Kasumi-1 (cell line): Measurements from ENCODE around the gene PLK5.

ENCODE experiments used
- DNase-seq, 2 experiments: peaks; one replicate each; lab custom pipeline; 2025; lab: John Stamatoyannopoulos, UW

Gene PLK5

DNA sequence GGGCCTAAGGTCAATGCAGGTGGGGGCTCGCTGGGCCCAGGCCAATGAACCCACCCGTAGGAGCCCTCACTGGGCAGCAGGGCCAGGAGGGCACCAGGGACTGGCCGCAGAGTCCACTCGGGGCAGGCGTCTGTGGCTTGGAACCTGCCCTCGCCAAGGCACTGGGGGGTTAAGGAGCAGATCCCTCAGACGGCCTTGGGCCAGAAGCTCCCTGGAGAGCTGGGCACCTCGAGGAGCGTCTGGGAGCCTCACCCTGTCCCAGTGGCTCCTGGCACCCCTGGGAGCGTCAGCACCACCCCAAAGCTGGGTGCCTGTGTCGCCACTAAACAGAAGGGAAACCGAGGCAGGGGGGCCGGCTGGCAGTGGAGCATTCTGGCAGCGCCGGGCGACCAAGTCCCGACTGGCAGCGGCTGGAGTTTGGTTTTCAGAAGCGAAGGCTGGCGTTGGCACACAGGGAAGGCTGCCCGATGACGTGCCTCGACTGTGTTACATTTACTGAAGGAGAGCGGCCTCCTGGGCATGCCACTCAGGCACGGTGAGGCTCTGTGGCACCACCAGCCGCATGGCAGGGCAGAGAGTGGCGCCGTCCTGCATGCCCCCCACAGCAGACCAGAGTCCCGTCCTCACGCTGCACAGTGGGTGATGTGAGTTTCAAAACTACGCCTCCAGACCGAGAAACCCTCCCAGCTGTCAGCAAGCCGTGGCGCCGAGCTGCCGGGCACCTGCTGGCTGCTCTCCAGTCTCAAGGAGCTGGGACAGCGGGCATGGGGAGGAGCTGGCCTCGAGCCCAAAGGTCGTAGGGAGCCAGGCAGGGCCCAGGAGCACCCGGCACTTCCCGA lies 53.4 kb downstream of the PLK5 start:
- no peak for DNase-seq

- DNase-seq: no peak
Measured at GRCh38 chr19:1577929-1578618, 54.2 kb downstream of the PLK5 start.

GRCh38 chr19:1579222-1579621 lies 55.3 kb downstream of the PLK5 start:
- DNase-seq: no peak

DNA sequence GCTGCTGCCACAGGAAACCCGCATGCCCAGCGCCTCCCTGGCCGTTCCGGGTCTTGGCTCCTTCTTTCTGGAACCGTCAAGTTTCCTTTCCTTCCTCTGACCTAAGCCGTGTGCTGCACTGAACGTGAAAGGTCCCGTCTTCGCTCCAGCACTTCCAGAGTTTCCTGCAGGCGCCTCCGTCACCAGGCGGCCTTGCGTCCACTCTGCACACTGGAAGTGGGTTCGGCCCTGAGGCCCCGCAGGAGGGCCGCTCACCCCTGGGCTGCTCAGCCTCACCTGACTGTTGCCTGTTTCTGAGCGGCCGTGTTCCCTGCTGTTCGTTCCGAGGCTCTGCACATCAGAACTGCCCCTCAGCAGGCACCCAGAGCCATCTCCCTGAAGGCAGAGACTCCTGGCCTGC lies 56.5 kb downstream of the PLK5 start:
- DNase-seq: no peak

DNA sequence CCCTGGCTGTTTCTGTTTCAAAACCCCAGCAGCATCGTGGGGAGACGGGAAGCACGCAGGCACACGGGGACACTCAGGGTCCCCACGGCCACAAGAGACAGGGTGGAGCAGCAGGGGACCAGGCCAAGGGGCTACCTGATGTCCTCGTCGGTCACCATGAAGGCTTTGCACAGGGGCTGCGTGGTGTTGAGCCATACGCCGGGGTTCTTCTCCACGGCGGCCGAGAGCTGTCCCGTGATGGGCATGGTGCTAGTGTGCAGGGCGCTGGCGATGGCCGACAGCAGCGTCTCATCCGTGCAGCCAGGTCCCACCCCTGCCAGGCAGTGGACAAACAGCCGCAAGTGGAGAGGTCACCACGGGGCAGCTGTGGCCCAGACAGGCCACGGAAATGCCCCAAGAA lies 57.1 kb downstream of the PLK5 start:
- DNase-seq: no peak

DNA sequence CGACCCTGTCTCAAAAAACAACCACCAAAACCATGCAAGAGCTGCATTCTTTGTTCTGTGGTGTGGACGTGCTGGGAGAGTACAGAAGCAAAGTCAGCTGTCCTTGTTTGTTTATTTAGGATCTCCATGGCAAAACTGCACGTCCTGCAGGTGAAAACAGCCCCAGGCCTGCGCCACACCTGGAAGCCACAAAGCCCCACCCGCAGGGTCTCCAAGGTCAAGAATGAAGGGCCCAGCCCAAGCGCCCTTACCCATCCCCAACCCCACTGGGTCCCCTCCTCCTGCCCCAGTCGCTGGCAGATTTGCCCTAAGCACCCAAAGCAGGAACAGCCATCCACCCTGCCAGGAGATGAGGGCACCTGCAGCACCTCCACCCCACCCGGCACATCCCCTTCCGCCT lies 58.3 kb downstream of the PLK5 start:
- DNase-seq: no peak

DNA sequence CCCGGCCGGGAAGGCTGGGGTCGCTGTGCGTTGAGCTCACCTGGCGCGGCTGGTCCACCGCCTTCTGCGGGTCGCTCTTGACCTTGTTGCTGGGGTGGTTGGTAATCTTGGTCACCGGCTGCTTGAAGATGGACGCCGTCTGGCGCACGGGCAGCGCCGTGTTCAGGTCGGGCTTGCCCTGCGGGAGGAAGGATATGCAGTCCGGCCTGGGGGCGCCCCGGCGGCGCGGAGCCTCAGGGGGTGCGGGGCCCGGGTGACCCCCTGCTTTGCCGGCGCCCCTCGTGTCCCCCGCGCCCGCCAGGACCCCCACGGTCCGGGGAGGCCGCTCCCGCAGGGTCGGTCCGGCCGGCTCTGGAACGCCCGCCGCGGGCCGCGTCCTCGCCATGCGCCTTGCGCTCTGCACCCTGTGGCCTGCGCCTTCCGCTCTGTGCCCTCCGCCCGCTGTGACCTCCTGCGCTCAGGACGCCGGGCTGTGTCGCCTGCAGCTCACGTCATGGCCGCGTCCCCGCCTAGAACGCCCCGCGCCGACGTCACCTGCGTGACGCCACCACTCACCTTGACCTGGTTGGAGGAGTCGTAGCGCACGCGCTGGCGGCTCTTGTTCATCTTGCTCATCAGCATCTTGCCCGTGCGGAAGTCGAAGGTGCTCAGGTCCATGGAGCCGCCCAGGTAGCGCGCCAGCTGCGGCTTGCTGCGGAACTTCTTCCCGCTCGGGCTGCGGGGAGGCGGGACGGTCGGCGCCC lies 60.8 kb downstream of the PLK5 start:
- no peak for DNase-seq

DNA sequence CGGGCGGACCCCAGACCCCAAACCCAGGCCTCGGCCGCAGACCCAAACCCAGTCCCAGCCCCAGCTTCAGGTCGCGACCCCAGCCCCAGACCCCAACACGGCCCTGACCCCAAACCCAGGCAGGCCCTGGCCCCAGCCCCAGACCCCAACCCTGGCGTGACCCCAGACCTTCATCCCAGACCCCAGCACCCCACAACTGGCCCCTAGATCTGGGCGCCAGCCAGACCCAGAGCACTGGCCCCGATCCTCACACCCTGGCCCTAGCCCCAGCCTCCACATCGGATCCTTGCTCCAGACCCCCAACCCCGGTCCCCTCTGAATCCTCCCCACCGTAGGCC lies 61.3 kb downstream of the PLK5 start:
- no peak for DNase-seq
